HEK293 (cell line): ENCODE data around the gene SP8.

Source experiments
- CTCF ChIA-PET: fragments of 350-600 bp; formaldehyde crosslinking; extraction: SDS; loops from one replicate; lab custom pipeline; 2021; ENCODE audit warnings: antibody characterized with exemption; lab: Yijun Ruan, JAX
- POLR2A ChIA-PET: fragments of 300-600 bp; formaldehyde crosslinking; extraction: SDS; loops from one replicate; lab custom pipeline; 2020; ENCODE audit warnings: antibody characterized with exemption, inconsistent platforms; lab: Yijun Ruan, JAX
- H3K27ac ChIP-seq: fragments of 200-500 bp; sonication (Bioruptor generic); 2 replicates; pipeline ENCODE4 v1.5.1; 2014; ENCODE audit warnings: low read depth, low read length, control low read depth, inconsistent platforms; ENCODE audit errors: extremely low read depth
- H3K36me3 ChIP-seq, 2 experiments: fragments of 200-500 bp in 1 of 2; sonication (Bioruptor generic) in 1 of 2; 1 replicate in 1 of 2; 2 replicates in 1 of 2; pipeline ENCODE4 v1.5.1; 2014 to 2017; ENCODE audit warnings: inconsistent platforms in 2 of 2, low read length in 2 of 2; ENCODE audit not compliant: control insufficient read depth in 2 of 2, insufficient read depth in 1 of 2
- H3K4me1 ChIP-seq: fragments of 200-500 bp; sonication (Bioruptor generic); 2 replicates; pipeline ENCODE4 v1.5.1; 2014; ENCODE audit warnings: mild to moderate bottlenecking, low read length, inconsistent platforms; ENCODE audit not compliant: control insufficient read depth, insufficient read depth
- H3K4me3 ChIP-seq: 2 replicates; pipeline ENCODE4 v1.5.1; 2011; ENCODE audit warnings: low read depth, mild to moderate bottlenecking, control low read depth, low read length, moderate library complexity
- H3K9me3 ChIP-seq: fragments of 200-500 bp; sonication (Bioruptor generic); 2 replicates; pipeline ENCODE4 v1.5.1; 2014; ENCODE audit warnings: low read depth, low read length, inconsistent platforms; ENCODE audit not compliant: control insufficient read depth, insufficient read depth
- HOXD13 ChIP-seq: sonication (generic); formaldehyde crosslinking; IDR thresholded peaks from 2 replicates; pipeline ENCODE4 v1.8.0; 2022; ENCODE audit warnings: missing genetic modification reagents, borderline replicate concordance
- MEIS1 ChIP-seq: sonication (generic); formaldehyde crosslinking; IDR thresholded peaks from 2 replicates; pipeline ENCODE4 v1.8.1; 2022; ENCODE audit warnings: missing genetic modification reagents, mild to moderate bottlenecking, borderline replicate concordance
- SCRT2 ChIP-seq: fragments of 450-650 bp; formaldehyde crosslinking; IDR thresholded peaks from 2 replicates; pipeline ENCODE4 v1.5.1; 2016; ENCODE audit warnings: missing biosample characterization, missing genetic modification characterization
- TCF7L2 ChIP-seq: IDR thresholded peaks from 2 replicates; pipeline ENCODE4 v1.6.1; 2011; ENCODE audit warnings: low read depth, mild to moderate bottlenecking, inconsistent platforms, low read length, moderate library complexity, borderline replicate concordance
- ZNF133 ChIP-seq: fragments of 450-650 bp; formaldehyde crosslinking; IDR thresholded peaks from 2 replicates; pipeline ENCODE4 v1.5.1; 2016; ENCODE audit warnings: missing biosample characterization, missing genetic modification characterization
- ZNF223 ChIP-seq: fragments of 450-650 bp; formaldehyde crosslinking; IDR thresholded peaks from 2 replicates; pipeline ENCODE4 v1.5.1; 2016; ENCODE audit warnings: missing biosample characterization, missing genetic modification characterization
- ZNF324 ChIP-seq: fragments of 450-650 bp; formaldehyde crosslinking; IDR thresholded peaks from 2 replicates; pipeline ENCODE4 v1.5.1; 2016; ENCODE audit warnings: missing biosample characterization, missing genetic modification characterization
- ZNF341 ChIP-seq: fragments of 450-650 bp; formaldehyde crosslinking; IDR thresholded peaks from 2 replicates; pipeline ENCODE4; 2016; ENCODE audit warnings: low read depth, missing biosample characterization, missing genetic modification characterization
- ZNF366 ChIP-seq: fragments of 450-650 bp; formaldehyde crosslinking; conservative IDR thresholded peaks from 2 replicates; pipeline ENCODE4 v1.5.1; 2016; ENCODE audit warnings: missing biosample characterization, missing genetic modification characterization
- ZNF48 ChIP-seq: fragments of 450-650 bp; formaldehyde crosslinking; IDR thresholded peaks from 2 replicates; pipeline ENCODE4 v1.5.1; 2016; ENCODE audit warnings: missing biosample characterization, missing genetic modification characterization
- ZNF501 ChIP-seq: fragments of 450-650 bp; formaldehyde crosslinking; IDR thresholded peaks from 2 replicates; pipeline ENCODE4 v1.5.1; 2016; ENCODE audit warnings: missing biosample characterization, missing genetic modification characterization
- ZNF530 ChIP-seq: fragments of 450-650 bp; formaldehyde crosslinking; IDR thresholded peaks from 2 replicates; pipeline ENCODE4 v1.5.1; 2016; ENCODE audit warnings: low read depth, missing biosample characterization, missing genetic modification characterization
- ZNF548 ChIP-seq: fragments of 450-650 bp; formaldehyde crosslinking; IDR thresholded peaks from 2 replicates; pipeline ENCODE4 v1.5.1; 2016; ENCODE audit warnings: missing biosample characterization, missing genetic modification characterization
- TF ChIP-seq, protein P1 (sequence below): fragments of 450-650 bp; formaldehyde crosslinking; IDR thresholded peaks from 2 replicates; pipeline ENCODE4 v1.5.1; 2016; ENCODE audit warnings: missing biosample characterization, missing genetic modification characterization, borderline replicate concordance
- TF ChIP-seq, protein P2 (sequence below): fragments of 450-650 bp; formaldehyde crosslinking; IDR thresholded peaks from 2 replicates; pipeline ENCODE4 v1.5.1; 2016; ENCODE audit warnings: missing biosample characterization, missing genetic modification characterization
- TF ChIP-seq, protein P3 (sequence below): fragments of 450-650 bp; formaldehyde crosslinking; IDR thresholded peaks from 2 replicates; pipeline ENCODE4 v1.5.1; 2016; ENCODE audit warnings: missing biosample characterization, missing genetic modification characterization
- TF ChIP-seq, protein P4 (sequence below): fragments of 450-650 bp; formaldehyde crosslinking; IDR thresholded peaks from 2 replicates; pipeline ENCODE4 v1.5.1; 2017; ENCODE audit warnings: missing biosample characterization, missing genetic modification characterization
- TF ChIP-seq, protein P5 (sequence below): fragments of 450-650 bp; formaldehyde crosslinking; conservative IDR thresholded peaks from 2 replicates; pipeline ENCODE4 v1.5.1; 2016; ENCODE audit warnings: low read depth, missing biosample characterization, missing genetic modification characterization

The SP8 gene

DNA sequence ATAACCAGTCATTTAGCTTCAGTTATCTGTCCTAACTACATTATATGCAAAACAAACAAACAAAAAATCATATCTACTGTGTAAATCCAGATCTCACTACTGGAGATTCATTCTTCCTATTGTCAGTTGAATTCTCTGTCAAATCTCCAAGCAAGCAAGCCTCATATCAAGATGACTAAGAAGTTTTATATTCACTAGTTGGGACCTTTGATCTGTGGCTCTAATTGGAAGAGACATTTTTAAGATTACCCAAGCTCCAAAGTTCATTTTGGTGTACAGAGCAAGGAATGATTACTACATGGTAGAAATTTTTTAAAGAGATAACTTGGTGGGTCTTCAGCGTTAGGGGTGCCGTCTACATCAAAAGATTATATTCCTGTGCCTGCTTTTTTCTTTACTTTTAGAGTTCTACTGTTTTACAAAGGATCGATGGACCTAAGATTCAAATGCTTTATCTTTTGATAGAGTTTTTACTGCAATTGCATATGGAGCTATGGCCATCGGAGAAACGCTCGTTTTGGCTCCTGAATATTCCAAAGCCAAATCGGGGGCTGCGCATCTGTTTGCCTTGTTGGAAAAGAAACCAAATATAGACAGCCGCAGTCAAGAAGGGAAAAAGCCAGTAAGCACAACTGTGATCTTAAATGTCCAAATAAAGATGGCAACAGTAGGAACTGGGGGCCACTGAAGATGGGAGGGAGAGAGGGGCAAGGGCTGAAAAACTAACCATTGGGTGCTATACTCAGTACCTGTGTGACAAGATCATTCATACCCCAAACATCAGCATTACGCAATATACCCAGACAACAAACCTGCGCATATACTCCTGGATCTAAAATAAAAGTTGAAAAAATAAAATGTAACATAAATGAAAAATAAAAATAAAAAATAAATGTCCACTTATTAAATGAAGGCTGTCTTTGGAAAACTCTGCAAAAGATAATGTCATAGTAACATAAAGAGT lies 47.9 kb downstream of the SP8 start:
- no peaks in the 10 kb centered on the region for H3K9me3 ChIP-seq
- H3K36me3 ChIP-seq: no peaks in the 10 kb centered on the region
- no peak overlapping the region for H3K27ac ChIP-seq
- CTCF ChIA-PET: interaction anchor here (0.6 kb wide), 1 partner anchor 417 kb away, joined by 4 read pairs; no protein-coding TSS in a partner anchor
- no peak overlapping the region for H3K4me3 ChIP-seq
- POLR2A ChIA-PET: no interaction called here
- no peaks in the 10 kb centered on the region for H3K4me1 ChIP-seq
- no peak for TF ChIP-seq ZNF48 (tag by site-specific recombination)
- TF ChIP-seq TCF7L2: no peak
- TF ChIP-seq SCRT2: no peak
- TF ChIP-seq ZNF223: no peak
- TF ChIP-seq ZNF366: no peak
- TF ChIP-seq, protein P1, sequence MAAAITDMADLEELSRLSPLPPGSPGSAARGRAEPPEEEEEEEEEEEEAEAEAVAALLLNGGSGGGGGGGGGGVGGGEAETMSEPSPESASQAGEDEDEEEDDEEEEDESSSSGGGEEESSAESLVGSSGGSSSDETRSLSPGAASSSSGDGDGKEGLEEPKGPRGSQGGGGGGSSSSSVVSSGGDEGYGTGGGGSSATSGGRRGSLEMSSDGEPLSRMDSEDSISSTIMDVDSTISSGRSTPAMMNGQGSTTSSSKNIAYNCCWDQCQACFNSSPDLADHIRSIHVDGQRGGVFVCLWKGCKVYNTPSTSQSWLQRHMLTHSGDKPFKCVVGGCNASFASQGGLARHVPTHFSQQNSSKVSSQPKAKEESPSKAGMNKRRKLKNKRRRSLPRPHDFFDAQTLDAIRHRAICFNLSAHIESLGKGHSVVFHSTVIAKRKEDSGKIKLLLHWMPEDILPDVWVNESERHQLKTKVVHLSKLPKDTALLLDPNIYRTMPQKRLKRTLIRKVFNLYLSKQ: no peak
- TF ChIP-seq ZNF341 (tag by site-specific recombination): no peak
- TF ChIP-seq, protein P2, sequence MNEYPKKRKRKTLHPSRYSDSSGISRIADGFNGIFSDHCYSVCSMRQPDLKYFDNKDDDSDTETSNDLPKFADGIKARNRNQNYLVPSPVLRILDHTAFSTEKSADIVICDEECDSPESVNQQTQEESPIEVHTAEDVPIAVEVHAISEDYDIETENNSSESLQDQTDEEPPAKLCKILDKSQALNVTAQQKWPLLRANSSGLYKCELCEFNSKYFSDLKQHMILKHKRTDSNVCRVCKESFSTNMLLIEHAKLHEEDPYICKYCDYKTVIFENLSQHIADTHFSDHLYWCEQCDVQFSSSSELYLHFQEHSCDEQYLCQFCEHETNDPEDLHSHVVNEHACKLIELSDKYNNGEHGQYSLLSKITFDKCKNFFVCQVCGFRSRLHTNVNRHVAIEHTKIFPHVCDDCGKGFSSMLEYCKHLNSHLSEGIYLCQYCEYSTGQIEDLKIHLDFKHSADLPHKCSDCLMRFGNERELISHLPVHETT (tag by site-specific recombination): no peak
- TF ChIP-seq ZNF548 (tag by site-specific recombination): no peak
- TF ChIP-seq ZNF530 (tag by site-specific recombination): no peak
- TF ChIP-seq, protein P3, sequence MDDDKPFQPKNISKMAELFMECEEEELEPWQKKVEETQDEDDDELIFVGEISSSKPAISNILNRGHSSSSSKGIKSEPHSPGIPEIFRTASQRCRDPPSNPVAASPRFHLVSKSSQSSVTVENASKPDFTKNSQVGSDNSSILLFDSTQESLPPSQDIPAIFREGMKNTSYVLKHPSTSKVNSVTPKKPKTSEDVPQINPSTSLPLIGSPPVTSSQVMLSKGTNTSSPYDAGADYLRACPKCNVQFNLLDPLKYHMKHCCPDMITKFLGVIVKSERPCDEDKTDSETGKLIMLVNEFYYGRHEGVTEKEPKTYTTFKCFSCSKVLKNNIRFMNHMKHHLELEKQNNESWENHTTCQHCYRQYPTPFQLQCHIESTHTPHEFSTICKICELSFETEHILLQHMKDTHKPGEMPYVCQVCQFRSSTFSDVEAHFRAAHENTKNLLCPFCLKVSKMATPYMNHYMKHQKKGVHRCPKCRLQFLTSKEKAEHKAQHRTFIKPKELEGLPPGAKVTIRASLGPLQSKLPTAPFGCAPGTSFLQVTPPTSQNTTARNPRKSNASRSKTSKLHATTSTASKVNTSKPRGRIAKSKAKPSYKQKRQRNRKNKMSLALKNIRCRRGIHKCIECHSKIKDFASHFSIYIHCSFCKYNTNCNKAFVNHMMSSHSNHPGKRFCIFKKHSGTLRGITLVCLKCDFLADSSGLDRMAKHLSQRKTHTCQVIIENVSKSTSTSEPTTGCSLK: no peak
- no peak for TF ChIP-seq ZNF324 (tag by site-specific recombination)
- TF ChIP-seq, protein P4, sequence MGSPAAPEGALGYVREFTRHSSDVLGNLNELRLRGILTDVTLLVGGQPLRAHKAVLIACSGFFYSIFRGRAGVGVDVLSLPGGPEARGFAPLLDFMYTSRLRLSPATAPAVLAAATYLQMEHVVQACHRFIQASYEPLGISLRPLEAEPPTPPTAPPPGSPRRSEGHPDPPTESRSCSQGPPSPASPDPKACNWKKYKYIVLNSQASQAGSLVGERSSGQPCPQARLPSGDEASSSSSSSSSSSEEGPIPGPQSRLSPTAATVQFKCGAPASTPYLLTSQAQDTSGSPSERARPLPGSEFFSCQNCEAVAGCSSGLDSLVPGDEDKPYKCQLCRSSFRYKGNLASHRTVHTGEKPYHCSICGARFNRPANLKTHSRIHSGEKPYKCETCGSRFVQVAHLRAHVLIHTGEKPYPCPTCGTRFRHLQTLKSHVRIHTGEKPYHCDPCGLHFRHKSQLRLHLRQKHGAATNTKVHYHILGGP (tag by site-specific recombination): no peak
- TF ChIP-seq, protein P5, sequence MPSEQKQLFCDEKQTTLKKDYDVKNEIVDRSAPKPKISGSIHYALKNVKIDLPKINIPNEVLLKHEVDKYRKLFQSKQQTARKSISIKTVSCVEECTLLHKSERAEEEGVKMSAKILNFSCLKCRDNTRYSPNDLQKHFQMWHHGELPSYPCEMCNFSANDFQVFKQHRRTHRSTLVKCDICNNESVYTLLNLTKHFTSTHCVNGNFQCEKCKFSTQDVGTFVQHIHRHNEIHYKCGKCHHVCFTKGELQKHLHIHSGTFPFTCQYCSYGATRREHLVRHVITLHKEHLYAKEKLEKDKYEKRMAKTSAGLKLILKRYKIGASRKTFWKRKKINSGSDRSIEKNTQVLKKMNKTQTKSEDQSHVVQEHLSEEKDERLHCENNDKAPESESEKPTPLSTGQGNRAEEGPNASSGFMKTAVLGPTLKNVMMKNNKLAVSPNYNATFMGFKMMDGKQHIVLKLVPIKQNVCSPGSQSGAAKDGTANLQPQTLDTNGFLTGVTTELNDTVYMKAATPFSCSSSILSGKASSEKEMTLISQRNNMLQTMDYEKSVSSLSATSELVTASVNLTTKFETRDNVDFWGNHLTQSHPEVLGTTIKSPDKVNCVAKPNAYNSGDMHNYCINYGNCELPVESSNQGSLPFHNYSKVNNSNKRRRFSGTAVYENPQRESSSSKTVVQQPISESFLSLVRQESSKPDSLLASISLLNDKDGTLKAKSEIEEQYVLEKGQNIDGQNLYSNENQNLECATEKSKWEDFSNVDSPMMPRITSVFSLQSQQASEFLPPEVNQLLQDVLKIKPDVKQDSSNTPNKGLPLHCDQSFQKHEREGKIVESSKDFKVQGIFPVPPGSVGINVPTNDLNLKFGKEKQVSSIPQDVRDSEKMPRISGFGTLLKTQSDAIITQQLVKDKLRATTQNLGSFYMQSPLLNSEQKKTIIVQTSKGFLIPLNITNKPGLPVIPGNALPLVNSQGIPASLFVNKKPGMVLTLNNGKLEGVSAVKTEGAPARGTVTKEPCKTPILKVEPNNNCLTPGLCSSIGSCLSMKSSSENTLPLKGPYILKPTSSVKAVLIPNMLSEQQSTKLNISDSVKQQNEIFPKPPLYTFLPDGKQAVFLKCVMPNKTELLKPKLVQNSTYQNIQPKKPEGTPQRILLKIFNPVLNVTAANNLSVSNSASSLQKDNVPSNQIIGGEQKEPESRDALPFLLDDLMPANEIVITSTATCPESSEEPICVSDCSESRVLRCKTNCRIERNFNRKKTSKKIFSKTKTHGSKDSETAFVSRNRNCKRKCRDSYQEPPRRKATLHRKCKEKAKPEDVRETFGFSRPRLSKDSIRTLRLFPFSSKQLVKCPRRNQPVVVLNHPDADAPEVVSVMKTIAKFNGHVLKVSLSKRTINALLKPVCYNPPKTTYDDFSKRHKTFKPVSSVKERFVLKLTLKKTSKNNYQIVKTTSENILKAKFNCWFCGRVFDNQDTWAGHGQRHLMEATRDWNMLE (tag by site-specific recombination): no peak
- no peak for TF ChIP-seq HOXD13 (CRISPR knock-in tag)
- no peak for TF ChIP-seq ZNF133 (tag by site-specific recombination)
- no peak for TF ChIP-seq ZNF501 (tag by site-specific recombination)
- TF ChIP-seq MEIS1: no peak
